ENCODE results near the gene HIPK1. TPM values are rescaled to one million over a fixed set of nuclear protein-coding genes. Genes with fewer than 3 reads are reported as not detected.
A peak's percentile ranks its signal among the peaks of the same experiment; 100 is the strongest.

HIPK1 gene
- total and polyA plus RNA-seq, 2 experiments from 2014 or later, result 7.6 to 23.6 TPM

DNA sequence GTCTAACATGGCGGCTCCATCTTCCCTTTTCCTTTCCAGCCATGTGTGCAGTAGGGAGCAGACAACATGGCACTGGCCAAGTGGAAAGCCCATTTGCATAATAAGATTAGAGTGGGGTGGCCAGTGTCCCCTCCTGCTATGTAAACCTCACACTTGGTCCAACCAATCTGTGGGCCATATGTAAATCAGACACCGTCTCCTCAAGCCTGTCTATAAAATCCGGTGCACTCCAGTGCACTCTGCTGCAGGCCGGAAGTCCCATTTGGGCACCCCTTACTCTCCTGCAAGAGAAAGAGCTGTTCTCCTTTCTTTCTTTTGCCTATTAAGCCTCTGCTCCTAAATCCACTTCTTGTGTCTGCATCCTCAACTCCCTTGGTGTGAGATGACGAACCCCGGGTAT lies 94.3 kb downstream of the HIPK1 start:
- Histone ChIP-seq H3K4me3 (no peak overlapping the region), H3K9ac (no peak overlapping the region), H3K27ac (no peak overlapping the region), H3K4me2 (ENCODE audit: unreplicated experiment) (no peak overlapping the region), H3K79me2 (ENCODE audit: insufficient read depth) (no peaks in the 10 kb centered on the region), H3K4me1 (ENCODE audit: insufficient read depth) (peaks cover 13% of the 10 kb centered on the region; the same call in 1 of the 2 replicates), H3K36me3 (ENCODE audit: low read depth) (no peaks in the 10 kb centered on the region), H3K27me3 (replicated peaks; ENCODE audit: insufficient read depth) (0 out of 2 replicates have a peak, but pooled peaks cover 3% of the 10 kb centered on the region), H3K9me2 (ENCODE audit: insufficient read depth) (no peaks in the 10 kb centered on the region), H3F3A (ENCODE audit: insufficient read depth) (no peaks in the 10 kb centered on the region), H3K9me3 (ENCODE audit: low read depth) (no peaks in the 10 kb centered on the region), H2AFZ (no peak overlapping the region), H4K20me1 (ENCODE audit: insufficient read depth) (no peaks in the 10 kb centered on the region)
- TF ChIP-seq EZH2phosphoT487 (IDR thresholded peaks at IDR 0.05; ENCODE audit: insufficient read depth, low read depth), result no peak
- no peak for TF ChIP-seq EZH2 (IDR thresholded peaks at IDR 0.05; ENCODE audit: insufficient read depth, poor library complexity, severe bottlenecking)
- in situ Hi-C loops (cut with MboI), result no loop called here
- DNase-seq, result no peak
- WGBS, 2 experiments (ENCODE audit: low coverage in 1 of 2, low lambda C conversion rate in 2 of 2, missing lambda C conversion rate in 2 of 2), result 64 to 70% methylated on average over 6 of the region's 6 CpGs

DNA sequence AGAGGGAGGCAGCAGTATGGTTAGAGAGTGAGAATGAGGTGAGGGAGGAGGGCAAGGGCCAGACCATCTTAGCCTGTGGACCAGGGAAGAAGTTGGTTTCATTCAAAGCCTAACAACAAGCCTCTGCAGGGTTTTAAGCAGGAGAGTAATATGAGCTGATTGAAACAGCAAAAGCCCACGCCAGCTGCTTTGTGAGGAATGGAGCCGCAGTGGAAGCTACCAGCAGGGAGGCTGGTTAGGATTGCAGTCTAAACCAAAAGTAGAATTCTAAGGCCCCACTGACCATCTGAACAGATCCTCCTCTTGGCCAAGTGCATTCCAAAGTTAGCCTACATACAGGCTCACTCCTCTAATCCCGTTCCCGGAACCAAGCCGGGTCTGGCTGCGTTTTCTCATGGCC lies 94.9 kb downstream of the HIPK1 start:
- no peak for TF ChIP-seq EZH2 (IDR thresholded peaks at IDR 0.05; ENCODE audit: insufficient read depth, poor library complexity, severe bottlenecking)
- no peak for TF ChIP-seq EZH2phosphoT487 (IDR thresholded peaks at IDR 0.05; ENCODE audit: insufficient read depth, low read depth)
- Histone ChIP-seq H3K36me3 (ENCODE audit: low read depth) (no peaks in the 10 kb centered on the region), H3F3A (ENCODE audit: insufficient read depth) (no peaks in the 10 kb centered on the region), H2AFZ (no peak overlapping the region), H3K4me2 (ENCODE audit: unreplicated experiment) (no peak overlapping the region), H3K79me2 (ENCODE audit: insufficient read depth) (no peaks in the 10 kb centered on the region), H4K20me1 (ENCODE audit: insufficient read depth) (no peaks in the 10 kb centered on the region), H3K9ac (no peak overlapping the region), H3K9me3 (ENCODE audit: low read depth) (no peaks in the 10 kb centered on the region), H3K27me3 (replicated peaks; ENCODE audit: insufficient read depth) (0 out of 2 replicates have a peak, but pooled peaks cover 3% of the 10 kb centered on the region), H3K4me1 (ENCODE audit: insufficient read depth) (peaks cover 13% of the 10 kb centered on the region; the same call in 1 of the 2 replicates), H3K4me3 (no peak overlapping the region), H3K27ac (no peak overlapping the region), H3K9me2 (ENCODE audit: insufficient read depth) (no peaks in the 10 kb centered on the region)
- peak; percentile 12 for DNase-seq
- 69 to 77% methylated on average over 6 of the region's 6 CpGs for WGBS, 2 experiments (ENCODE audit: low coverage in 1 of 2, low lambda C conversion rate in 2 of 2, missing lambda C conversion rate in 2 of 2)
- in situ Hi-C loops (cut with MboI), result no loop called here

- 68 to 69% methylated on average over 5 of the region's 5 CpGs for WGBS, 2 experiments (ENCODE audit: low coverage in 1 of 2, low lambda C conversion rate in 2 of 2, missing lambda C conversion rate in 2 of 2)
- Histone ChIP-seq H2AFZ (no peak overlapping the region), H3F3A (ENCODE audit: insufficient read depth) (no peaks in the 10 kb centered on the region)
Observed at GRCh38 chr1:114025609-114026401, 96.7 kb downstream of the HIPK1 start.

DNA sequence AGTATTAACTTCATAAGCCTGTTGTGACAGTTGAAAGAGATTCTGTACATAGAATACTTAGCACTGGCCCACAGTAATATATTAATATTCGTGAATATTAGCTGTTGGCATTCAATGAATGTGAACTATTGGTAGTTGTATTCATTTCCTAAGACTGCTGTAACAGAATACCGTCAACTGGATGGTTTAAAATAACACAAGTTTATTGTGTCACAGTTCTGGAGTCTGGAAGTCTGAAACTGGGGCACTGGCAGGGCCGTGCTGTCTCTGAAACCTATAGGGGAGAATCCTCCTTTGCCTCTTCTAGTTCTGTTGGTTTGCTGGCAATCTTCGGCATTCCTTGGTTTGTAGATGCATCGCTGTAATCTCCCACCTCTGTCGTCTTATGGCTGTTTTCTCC lies 97.7 kb downstream of the HIPK1 start:
- H3K27me3 ChIP-seq (replicated peaks; ENCODE audit: insufficient read depth), result 0 out of 2 replicates have a peak, but pooled peaks cover 3% of the 10 kb centered on the region
- H3K9me3 ChIP-seq (ENCODE audit: low read depth), result no peaks in the 10 kb centered on the region
- peak; percentile 20 for DNase-seq
- no peak overlapping the region for H3K9ac ChIP-seq
- no peak overlapping the region for H3K4me3 ChIP-seq
- in situ Hi-C loops (cut with MboI), result no loop called here
- no peak for TF ChIP-seq EZH2 (IDR thresholded peaks at IDR 0.05; ENCODE audit: insufficient read depth, poor library complexity, severe bottlenecking)
- TF ChIP-seq EZH2phosphoT487 (IDR thresholded peaks at IDR 0.05; ENCODE audit: insufficient read depth, low read depth), result no peak
- no peak overlapping the region for H3K4me2 ChIP-seq (ENCODE audit: unreplicated experiment)
- no peak overlapping the region for H3K27ac ChIP-seq
- peaks cover 13% of the 10 kb centered on the region for H3K4me1 ChIP-seq (ENCODE audit: insufficient read depth)
- peaks cover 6% of the 10 kb centered on the region for H3F3A ChIP-seq (ENCODE audit: insufficient read depth)
- H3K36me3 ChIP-seq (ENCODE audit: low read depth), result no peaks in the 10 kb centered on the region
- WGBS, 2 experiments (ENCODE audit: low coverage in 1 of 2, low lambda C conversion rate in 2 of 2, missing lambda C conversion rate in 2 of 2), result 86 to 87% methylated on average over 6 of the region's 6 CpGs
- no peaks in the 10 kb centered on the region for H4K20me1 ChIP-seq (ENCODE audit: insufficient read depth)
- H3K9me2 ChIP-seq (ENCODE audit: insufficient read depth), result no peaks in the 10 kb centered on the region
- H2AFZ ChIP-seq, result no peak overlapping the region
- no peaks in the 10 kb centered on the region for H3K79me2 ChIP-seq (ENCODE audit: insufficient read depth)

More at GRCh38 chr1:114025609-114026401, 96.7 kb downstream of the HIPK1 start:
- peaks cover 13% of the 10 kb centered on the region; the same call in 1 of the 2 replicates for H3K4me1 ChIP-seq (ENCODE audit: insufficient read depth)
- H4K20me1 ChIP-seq (ENCODE audit: insufficient read depth), result no peaks in the 10 kb centered on the region
- DNase-seq, result peak; percentile 78
- no peaks in the 10 kb centered on the region for H3K36me3 ChIP-seq (ENCODE audit: low read depth)
- no peaks in the 10 kb centered on the region for H3K9me3 ChIP-seq (ENCODE audit: low read depth)
- H3K9me2 ChIP-seq (ENCODE audit: insufficient read depth), result no peaks in the 10 kb centered on the region
- in situ Hi-C loops (cut with MboI), result no loop called here
- no peak overlapping the region for H3K4me3 ChIP-seq
- no peak overlapping the region for H3K4me2 ChIP-seq (ENCODE audit: unreplicated experiment)
- H3K79me2 ChIP-seq (ENCODE audit: insufficient read depth), result no peaks in the 10 kb centered on the region
- 0 out of 2 replicates have a peak, but pooled peaks cover 3% of the 10 kb centered on the region for H3K27me3 ChIP-seq (replicated peaks; ENCODE audit: insufficient read depth)
- H3K27ac ChIP-seq, result 0 out of 2 replicates have a peak overlapping the region, but pooled peaks have one; percentile 12
- no peak overlapping the region for H3K9ac ChIP-seq
- TF ChIP-seq EZH2phosphoT487 (IDR thresholded peaks at IDR 0.05; ENCODE audit: insufficient read depth, low read depth) (no peak), EZH2 (IDR thresholded peaks at IDR 0.05; ENCODE audit: insufficient read depth, poor library complexity, severe bottlenecking) (no peak)

Other genes starting within 250 kb of the HIPK1 start
- gene PHTF1, start 169.8 kb upstream of the HIPK1 start, total RNA-seq (2014; rRNA removed; shearing (Covaris generic)), result 17.3 and 18.2 TPM in 2 replicates
- gene PHTF1, start 169.8 kb upstream of the HIPK1 start, polyA plus RNA-seq (2016; fragmentation: Nextera tagmentation; extraction: Ambion mirVana), result 15.9 TPM in 2 replicates
- 7.5 and 10.0 TPM in 2 replicates for gene RSBN1, start 116.8 kb upstream of the HIPK1 start, total RNA-seq (2014; rRNA removed; shearing (Covaris generic))
- gene RSBN1, start 116.8 kb upstream of the HIPK1 start, polyA plus RNA-seq (2016; fragmentation: Nextera tagmentation; extraction: Ambion mirVana), result 8.3 and 8.7 TPM in 2 replicates
- gene PTPN22, start 57.6 kb upstream of the HIPK1 start, total RNA-seq (2014; rRNA removed; shearing (Covaris generic)), result 0.51 and 0.86 TPM in 2 replicates
- 1.4 and 1.6 TPM in 2 replicates for gene PTPN22, start 57.6 kb upstream of the HIPK1 start, polyA plus RNA-seq (2016; fragmentation: Nextera tagmentation; extraction: Ambion mirVana)
- gene BCL2L15, start 41.7 kb upstream of the HIPK1 start, total RNA-seq (2014; rRNA removed; shearing (Covaris generic)), result 0.13 and 0.32 TPM in 2 replicates
- not detected in 2 replicates for gene BCL2L15, start 41.7 kb upstream of the HIPK1 start, polyA plus RNA-seq (2016; fragmentation: Nextera tagmentation; extraction: Ambion mirVana)
- 12.9 and 16.1 TPM in 2 replicates for gene AP4B1, start 24.5 kb upstream of the HIPK1 start, total RNA-seq (2014; rRNA removed; shearing (Covaris generic))
- gene AP4B1, start 24.5 kb upstream of the HIPK1 start, polyA plus RNA-seq (2016; fragmentation: Nextera tagmentation; extraction: Ambion mirVana), result 9.9 and 11.8 TPM in 2 replicates
- 4.3 and 6.9 TPM in 2 replicates for gene DCLRE1B, start 24.0 kb upstream of the HIPK1 start, total RNA-seq (2014; rRNA removed; shearing (Covaris generic))
- gene DCLRE1B, start 24.0 kb upstream of the HIPK1 start, polyA plus RNA-seq (2016; fragmentation: Nextera tagmentation; extraction: Ambion mirVana), result 6.5 and 7.2 TPM in 2 replicates
- 156 and 168 TPM in 2 replicates for gene OLFML3, start 50.1 kb downstream of the HIPK1 start, total RNA-seq (2014; rRNA removed; shearing (Covaris generic))
- gene OLFML3, start 50.1 kb downstream of the HIPK1 start, polyA plus RNA-seq (2016; fragmentation: Nextera tagmentation; extraction: Ambion mirVana), result 141 and 149 TPM in 2 replicates
- gene SYT6, start 224.5 kb downstream of the HIPK1 start, total RNA-seq (2014; rRNA removed; shearing (Covaris generic)), result not detected in 2 replicates
- gene SYT6, start 224.5 kb downstream of the HIPK1 start, polyA plus RNA-seq (2016; fragmentation: Nextera tagmentation; extraction: Ambion mirVana), result not detected in 2 replicates